ENCODE data around the gene SMAP2.
"Not testable (repeated sequence)": the region's sequence is repeated elsewhere in the genome, so short reads cannot be mapped to it uniquely, and the experiment has no call there.

The SMAP2 gene

DNA sequence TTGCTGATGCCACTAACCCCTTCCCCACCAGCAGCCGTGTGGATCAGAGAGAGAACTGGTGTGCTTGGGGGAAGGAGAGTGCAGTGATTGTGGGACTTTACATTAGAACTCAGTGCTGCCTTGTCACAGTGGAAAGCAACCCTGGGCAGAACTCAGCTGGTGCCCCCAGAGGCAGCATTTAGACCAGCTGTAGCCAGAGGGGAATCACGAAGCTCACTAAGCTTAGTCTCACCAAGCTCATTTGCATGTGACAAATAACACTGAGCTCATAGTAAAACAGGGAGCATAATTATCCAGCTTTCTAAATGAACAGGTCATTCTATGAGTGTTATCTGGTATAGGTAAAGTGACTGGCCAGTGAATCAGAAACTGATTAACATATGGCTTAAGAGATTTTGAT lies 9.8 kb upstream of the SMAP2 start:
- in situ Hi-C loops (cut with MboI; ENCODE audit: low pct_unique_long_range_greater_than_20kb, low sequenced_read_pairs) = no loop called here
- no peak for DNase-seq

DNA sequence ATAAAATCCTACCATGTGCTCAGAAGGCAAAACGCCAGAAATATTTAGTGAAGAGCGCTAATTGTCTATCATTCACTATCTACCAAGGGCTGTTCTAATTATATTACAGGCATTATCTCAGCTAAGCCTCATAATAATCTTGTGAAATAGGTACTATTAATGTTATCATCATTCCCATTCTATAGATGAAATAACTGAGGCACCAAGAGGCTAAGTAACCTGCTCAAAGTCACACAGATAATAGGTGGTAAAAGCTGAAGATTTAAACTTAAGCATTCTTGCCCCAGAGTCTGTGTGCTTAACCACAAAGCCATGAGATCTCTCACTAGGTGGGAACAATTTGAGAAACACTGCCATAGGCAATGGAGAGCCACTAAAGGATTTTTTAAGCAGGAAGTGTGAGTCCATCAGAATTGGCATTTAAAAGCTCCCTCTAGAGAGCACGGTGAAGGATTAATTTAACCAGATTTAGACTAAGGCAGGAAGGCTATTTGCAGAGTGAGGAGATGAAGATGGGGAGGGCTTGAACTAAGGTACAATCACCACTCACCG lies 1.7 kb upstream of the SMAP2 start:
- in situ Hi-C loops (cut with MboI; ENCODE audit: low pct_unique_long_range_greater_than_20kb, low sequenced_read_pairs) = no loop called here
- no peak for DNase-seq

DNA sequence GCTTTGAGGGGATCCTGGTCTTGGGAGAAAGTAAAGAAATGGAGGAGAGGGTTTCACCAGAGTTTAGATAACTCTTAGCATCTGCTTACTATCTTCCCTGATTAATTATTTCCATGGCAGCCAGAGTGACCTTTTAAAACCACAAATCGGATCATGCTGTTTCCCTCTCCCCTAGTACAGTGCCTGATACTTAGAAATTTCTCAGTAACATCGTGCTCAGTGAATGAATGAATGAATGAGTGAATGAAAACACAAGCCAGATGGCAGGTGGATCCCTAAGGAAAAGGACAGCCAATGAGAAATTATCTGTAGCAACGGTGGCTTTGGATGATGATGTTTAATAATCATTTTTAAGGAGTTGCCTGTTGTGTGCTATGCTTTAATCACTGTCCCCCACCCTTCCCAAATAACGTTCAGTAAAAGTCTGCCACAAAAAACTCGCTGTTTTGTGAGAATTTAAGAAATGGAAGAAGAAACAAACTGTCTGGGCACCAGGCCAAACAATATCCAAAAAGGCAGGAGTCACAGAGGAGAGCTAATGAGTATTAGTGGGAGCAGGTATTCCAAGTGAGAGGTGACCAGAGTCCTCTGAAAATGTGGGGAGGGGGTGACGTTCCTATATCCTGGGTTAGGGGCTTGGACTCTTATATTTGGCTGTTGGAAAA lies 737 bp upstream of the SMAP2 start:
- DNase-seq = no peak
- in situ Hi-C loops (cut with MboI; ENCODE audit: low pct_unique_long_range_greater_than_20kb, low sequenced_read_pairs) = no loop called here

DNA sequence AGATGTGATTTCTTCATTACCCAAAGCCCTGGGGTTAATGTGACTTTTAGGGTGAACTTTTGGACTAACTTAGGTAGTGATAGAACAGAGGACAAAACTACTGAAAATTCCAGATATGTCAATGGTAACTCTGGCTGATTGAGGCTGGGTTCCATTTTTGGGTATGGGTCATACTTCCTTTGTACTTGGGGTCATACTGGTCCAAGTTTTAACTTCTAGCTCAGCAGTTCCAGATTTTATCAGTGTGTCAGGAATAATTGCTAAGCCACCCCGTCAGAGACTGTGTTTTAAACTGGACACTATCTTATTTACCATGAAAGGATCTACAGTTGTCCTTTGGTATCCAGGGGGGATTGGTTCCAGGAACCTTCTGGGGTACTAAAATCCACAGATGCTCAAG lies 4.0 kb downstream of the SMAP2 start:
- in situ Hi-C loops (cut with MboI; ENCODE audit: low pct_unique_long_range_greater_than_20kb, low sequenced_read_pairs) = no loop called here
- no peak for DNase-seq

DNA sequence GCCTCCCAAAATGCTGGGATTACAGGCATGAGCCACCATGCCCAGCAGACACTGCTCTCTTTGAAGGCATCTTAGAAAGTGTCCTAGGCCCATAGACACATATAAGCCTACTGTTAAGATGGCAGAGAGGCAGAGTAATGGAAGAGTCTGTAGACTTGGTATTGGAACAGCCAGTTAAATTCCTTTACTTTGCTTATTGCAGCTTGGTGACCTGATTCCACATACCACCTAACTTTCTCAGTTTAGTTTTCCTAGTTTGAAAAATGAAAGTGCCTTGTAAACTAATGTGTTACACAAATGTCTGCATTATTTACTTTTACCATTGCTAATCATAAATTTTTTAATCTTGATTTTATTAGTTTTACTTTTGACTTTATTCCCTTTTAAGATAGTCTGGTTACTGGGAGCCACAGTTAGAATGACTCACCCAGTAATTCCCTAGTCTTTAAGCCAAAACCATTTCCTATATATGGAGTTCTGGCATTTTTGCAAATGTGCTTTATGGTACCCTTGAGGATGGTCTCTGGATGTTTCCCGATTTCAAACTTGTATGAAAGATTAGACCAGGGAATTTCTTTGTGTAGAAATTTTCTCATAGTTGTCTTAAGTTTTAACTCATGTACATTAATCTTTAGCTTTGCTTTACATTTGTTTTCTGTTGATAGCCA lies 6.4 kb downstream of the SMAP2 start:
- DNase-seq = no peak
- in situ Hi-C loops (cut with MboI; ENCODE audit: low pct_unique_long_range_greater_than_20kb, low sequenced_read_pairs) = no loop called here

DNA sequence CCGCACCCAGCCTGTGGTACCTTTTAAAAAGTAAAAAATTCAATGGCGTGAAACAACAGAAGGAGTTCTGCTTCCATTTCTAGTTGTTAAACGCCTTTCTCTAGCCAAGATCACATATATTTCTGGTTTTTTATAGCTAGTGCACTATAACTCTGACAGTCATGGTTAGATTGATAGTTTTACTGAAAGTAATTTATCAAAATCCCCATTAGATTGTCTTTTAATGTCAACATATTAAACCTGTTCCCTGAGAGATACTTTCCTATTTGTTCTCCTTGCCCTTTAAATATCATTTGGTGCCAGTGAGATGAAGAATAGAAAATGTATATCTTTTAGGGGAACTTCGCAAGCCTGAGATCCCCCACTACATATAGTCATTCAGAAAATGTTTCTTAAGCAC lies 7.3 kb downstream of the SMAP2 start:
- in situ Hi-C loops (cut with MboI; ENCODE audit: low pct_unique_long_range_greater_than_20kb, low sequenced_read_pairs) = no loop called here

DNA sequence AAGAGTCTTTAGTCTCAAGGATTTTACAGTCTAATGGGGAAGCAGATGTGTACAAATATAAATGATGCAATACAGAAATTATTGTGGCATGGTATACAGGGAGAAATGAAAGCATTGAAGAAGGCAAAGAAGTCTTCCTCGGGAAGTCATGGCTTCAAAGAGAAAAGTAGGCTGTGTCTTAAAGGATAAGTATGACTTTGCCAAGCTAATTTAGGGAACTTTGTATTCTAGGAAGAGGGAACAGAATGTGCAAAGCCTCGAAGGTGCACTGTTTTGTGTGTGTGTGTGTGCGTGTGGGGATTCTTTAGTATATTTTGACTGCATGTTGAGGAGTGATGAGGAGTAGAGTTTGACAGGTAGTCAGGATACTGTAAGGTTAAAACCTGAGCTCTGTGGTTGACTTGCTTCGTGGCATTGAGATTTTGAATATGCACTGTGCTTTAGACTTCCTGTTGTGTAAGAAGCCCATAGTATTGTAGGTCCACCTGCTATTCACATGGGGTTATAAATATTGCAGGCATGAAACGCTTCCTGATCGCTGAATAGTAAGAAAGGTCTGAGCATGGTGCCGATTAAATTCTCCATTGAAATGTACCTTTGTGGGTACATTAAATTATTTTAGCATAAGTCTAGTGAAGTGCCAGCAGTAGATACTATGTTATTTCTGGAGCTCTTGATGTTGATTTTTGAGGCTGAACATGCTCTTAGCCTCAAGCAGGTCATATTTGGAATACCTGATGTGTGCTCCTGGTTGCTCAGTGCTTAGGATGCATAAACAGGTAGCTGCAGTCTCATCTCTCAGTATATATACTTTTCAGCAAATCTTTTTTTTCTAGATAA lies 8.0 kb downstream of the SMAP2 start:
- DNase-seq = no peak
- in situ Hi-C loops (cut with MboI; ENCODE audit: low pct_unique_long_range_greater_than_20kb, low sequenced_read_pairs) = no loop called here

More for the DNA sequence above, 7.3 kb downstream of the SMAP2 start:
- no peak for DNase-seq

DNA sequence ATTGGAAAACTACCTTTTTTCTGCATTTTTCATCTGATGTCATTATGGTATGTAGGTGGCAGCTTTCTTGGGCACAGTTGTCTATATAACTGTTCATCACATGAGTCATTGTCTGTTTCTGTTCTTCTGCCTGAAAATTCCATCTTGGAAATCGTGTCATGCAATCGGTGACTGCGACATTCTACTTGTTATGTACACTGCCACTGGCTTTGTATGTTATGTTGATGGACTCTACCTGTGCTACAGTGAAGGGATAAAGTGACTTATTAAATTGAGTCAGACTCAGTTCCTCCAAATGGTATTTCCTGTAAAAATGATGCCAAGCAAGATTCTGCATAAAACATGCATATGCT lies 8.6 kb downstream of the SMAP2 start:
- DNase-seq = no peak
- in situ Hi-C loops (cut with MboI; ENCODE audit: low pct_unique_long_range_greater_than_20kb, low sequenced_read_pairs) = no loop called here

DNA sequence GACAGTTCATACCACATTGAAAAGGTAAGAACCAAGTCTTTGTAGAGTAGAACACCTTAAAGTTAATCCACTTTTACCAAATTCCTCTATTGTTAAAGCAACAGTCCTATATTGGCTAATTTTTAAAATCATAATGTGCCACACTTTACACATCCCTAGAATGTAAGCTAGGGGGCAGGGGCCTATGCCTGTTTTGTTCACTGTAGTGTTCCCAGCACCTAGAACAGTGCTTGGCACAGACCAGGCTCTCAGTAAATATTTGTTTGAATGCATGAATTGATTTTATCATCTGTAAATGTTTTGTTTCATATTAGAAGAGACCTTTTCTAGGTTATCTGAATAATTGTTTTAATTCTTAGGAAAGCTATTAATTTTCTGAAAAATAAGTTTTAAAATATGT lies 9.1 kb downstream of the SMAP2 start:
- DNase-seq = no peak
- in situ Hi-C loops (cut with MboI; ENCODE audit: low pct_unique_long_range_greater_than_20kb, low sequenced_read_pairs) = no loop called here

DNA sequence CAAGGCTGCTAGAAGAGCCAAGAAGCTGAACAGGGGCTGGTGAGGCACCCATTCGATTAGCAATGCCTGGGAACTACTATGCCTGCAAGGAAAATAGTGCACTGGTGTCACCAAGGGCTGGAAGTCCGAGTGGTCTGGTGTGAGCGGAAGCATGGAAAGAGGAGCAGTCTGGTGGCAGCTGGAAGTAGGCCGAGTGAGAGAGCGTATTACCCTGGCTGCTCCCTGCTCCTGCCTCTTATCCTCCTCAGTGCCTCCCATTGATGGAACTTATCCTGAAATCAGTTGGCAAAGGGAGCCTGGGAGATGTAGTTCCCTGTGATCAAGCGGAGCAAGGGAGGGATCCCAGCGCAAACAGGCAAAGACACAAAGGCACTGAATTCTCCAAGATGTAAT lies 9.6 kb downstream of the SMAP2 start:
- in situ Hi-C loops (cut with MboI; ENCODE audit: low pct_unique_long_range_greater_than_20kb, low sequenced_read_pairs) = no loop called here
- no peak for DNase-seq

DNA sequence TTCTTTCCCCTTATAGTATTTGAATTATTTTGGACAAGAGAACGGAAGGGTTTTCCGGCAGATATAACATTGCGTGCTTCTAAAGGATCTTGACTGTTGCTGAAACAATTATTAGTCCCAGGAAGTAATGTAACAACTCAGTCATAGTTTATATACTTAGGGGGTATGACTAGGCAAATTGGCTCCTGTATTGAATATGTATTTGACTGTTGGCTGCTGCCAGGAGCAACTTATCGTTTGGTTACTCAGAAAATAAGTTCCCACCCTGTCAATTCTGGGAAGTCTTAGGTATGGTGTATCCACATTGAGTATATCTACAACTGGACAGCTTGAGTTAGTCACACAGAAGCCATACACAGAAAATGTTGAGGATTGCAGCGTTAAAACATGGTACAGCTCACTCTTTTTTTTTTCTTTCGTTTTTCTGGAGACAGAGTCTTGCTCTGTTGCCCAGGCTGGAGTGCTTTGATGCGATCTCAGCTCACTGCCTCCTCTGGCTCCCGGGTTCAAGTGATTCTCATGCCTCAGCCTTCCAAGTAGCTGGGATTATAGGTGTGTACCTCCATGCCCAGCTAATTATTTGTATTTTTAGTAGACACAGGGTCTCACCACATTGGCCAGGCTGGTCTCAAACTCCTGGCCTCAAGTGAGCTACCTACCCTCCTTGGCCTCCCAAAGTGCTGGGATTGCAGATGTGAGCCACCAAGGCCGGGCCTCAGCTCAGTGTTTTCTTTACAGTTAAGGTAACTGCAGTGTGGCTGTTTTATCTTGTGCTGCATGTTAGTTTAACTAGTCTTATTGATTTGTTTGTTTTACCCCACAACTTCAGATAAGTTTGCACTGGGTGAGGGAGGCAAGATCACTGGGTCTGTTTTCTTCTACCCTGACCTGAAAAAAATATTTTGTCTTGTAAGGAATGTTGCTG lies 10.2 kb downstream of the SMAP2 start:
- DNase-seq = no peak
- in situ Hi-C loops (cut with MboI; ENCODE audit: low pct_unique_long_range_greater_than_20kb, low sequenced_read_pairs) = no loop called here

DNA sequence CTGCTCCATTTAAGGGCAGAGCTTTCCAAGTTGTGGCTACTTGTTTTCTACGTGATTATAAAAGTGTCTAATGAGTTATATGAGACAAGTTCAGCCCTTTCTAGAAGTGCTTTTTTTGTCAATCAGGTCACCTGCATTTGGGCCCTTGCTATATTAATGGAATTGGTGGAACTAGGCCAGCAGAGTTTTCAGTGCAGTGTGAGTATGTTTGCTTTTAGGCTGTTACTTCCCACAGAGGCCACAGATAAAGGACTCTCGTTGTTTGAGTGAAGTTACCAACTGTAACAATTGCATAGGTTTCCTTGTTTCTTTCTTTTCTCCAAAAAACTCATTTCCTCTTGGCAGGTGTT lies 10.9 kb downstream of the SMAP2 start:
- no peak for DNase-seq

DNA sequence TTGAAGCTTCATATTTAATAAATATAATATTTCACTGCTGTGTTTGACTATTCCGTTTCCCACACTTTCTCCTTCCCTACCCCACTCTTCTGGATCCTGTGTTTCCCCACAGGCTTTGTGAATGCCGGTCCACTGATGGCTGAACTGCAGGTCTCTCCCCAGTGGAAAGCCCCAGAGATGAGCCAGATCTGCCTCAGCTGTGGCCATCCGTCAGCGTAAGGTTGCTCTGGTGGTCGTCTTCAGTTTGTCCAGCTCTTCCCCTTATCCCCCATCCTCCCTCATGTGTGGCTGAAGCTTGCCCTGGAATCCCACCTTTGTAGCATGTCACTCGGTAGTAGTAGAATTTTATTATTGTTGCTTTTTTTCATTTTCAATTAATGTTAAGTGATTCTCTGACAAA lies 11.4 kb downstream of the SMAP2 start:
- no peak for DNase-seq
- in situ Hi-C loops (cut with MboI; ENCODE audit: low pct_unique_long_range_greater_than_20kb, low sequenced_read_pairs) = no loop called here

More for the DNA sequence above, 10.9 kb downstream of the SMAP2 start:
- in situ Hi-C loops (cut with MboI; ENCODE audit: low pct_unique_long_range_greater_than_20kb, low sequenced_read_pairs) = no loop called here

DNA sequence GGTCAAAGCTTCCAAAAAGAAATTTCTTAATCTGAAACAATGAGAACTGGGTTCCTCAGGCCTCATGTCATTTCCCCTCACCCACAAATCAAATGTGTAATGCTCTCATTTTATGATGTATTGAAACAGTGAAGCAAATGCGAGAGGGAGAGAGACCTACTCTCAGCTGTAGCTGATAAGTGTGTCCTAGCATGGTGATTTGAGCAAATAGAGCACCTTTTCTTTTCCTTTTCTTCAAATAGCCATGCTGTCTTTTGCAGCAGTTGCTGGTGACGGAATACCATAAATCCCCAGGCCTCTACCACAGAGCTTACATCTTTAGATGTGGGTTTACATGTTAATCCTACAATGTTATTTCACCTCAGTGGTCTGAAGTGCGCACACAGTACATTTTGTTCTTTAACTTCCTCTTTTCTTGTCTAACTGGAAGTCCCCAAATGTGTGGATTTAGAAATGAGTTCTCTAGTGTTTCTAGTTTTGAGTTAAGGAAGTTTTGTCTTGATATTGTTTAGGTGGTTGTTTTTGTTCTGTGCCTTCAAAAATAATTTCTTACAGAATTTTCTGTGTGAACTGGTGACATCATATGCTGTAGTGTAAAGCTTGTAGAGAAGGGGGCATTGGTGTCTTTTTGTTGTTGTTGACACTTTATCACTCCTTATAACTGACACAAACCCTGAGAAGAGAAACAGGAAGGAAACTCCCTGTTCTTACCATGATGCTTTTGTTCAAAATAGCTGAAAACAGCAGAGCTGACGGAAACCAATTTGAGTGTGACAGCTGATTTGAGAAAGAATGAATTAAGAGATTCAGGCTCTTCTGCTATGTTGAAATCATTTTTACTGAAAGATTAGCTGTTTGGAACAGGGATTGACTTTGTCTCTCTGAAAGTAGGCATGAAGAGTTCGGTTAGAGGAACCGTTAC lies 12.2 kb downstream of the SMAP2 start:
- in situ Hi-C loops (cut with MboI; ENCODE audit: low pct_unique_long_range_greater_than_20kb, low sequenced_read_pairs) = no loop called here
- peak; percentile 97 for DNase-seq

DNA sequence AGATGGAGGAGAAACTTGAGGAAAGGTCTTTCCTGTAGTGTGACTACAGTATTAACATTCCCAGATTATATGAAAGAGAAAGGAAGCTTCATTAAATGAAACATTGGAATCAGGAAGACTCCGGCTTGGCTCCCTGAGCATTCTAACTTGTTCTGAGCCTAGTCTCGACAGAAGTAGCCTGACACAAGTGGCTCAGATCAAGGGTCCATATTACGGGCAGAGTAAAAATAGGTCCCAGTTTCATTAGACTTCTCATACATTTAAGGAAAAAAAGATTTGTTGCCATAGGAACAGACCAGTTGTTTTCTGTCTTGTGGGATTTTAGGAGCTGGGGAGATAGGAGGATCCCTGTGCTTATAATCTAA lies 12.8 kb downstream of the SMAP2 start:
- no peak for DNase-seq
- in situ Hi-C loops (cut with MboI; ENCODE audit: low pct_unique_long_range_greater_than_20kb, low sequenced_read_pairs) = no loop called here

DNA sequence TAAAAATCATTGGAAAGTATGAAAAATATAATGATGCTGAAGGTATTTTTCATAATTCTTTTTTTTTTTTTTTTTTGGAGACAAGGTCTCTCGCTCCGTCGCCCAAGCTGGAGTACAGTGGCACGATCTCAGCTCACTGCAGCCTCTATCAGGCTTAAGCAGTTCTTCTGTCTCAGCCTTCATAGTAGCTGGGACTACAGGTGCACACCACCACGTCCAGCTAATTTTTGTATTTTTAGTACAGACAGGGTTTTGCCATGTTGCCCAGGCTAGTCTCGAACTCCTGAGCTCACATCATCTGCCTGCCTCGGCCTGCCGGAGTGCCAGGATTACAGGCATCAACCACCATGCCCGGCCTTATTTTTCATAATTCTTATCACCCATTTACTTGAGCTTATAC lies 13.3 kb downstream of the SMAP2 start:
- in situ Hi-C loops (cut with MboI; ENCODE audit: low pct_unique_long_range_greater_than_20kb, low sequenced_read_pairs) = no loop called here
- no peak for DNase-seq

DNA sequence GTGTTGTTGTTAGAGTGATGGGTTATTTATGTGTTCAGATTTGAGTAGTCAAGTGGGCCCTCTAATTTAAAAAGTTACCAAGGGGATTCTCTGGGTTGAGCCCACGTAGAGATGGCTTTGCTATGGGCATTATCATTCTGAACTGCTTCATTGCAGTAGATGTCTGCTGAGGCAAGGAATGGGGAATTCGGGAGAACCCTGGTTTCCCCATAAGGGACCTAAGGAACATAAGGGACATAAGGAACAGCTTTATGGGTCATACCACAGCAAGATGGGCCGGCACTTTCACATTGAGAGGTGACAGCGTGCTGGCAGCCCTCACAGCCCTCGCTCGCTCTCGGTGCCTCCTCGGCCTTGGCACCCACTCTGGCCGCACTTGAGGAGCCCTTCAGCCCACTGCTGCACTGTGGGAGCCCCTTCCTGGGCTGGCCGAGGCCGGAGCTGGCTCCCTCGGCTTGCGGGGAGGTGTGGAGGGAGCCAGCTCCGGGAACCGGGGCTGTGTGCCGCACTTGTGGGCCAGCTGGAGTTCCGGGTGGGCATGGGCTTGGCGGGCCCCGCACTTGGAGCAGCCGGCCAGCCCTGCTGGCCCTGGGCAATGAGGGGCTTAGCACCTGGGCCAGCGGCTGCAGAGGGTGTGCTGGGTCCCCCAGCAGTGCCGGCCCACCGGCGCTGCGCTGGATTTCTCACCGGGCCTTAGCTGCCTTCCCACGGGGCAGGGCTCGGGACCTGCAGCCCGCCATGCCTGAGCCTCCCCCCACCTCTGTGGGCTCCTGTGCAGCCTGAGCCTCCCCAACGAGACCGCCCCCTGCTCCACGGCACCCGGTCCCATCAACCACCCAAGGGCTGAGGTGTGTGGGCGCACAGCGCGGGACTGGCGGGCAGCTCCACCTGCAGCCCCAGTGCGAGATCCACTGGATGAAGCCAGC lies 14.1 kb downstream of the SMAP2 start:
- in situ Hi-C loops (cut with MboI; ENCODE audit: low pct_unique_long_range_greater_than_20kb, low sequenced_read_pairs); DNase-seq: not testable (repeated sequence)

Measured in KBM-7 (cell line).